GOT3 (cell line): ENCODE data around the gene ATG4D.
A peak's percentile ranks its signal among the peaks of the same experiment; 100 is the strongest.

Experiments used
- DNase-seq: peaks from one replicate; lab custom pipeline; 2025; ENCODE audit warnings: mixed read lengths; lab: John Stamatoyannopoulos, UW

Gene ATG4D

GRCh38 chr19:10580979-10581631 lies 37.4 kb downstream of the ATG4D start:
- DNase-seq = peak; percentile 52

GRCh38 chr19:10582091-10582490 lies 38.4 kb downstream of the ATG4D start:
- DNase-seq = no peak

- DNase-seq = no peak
These were observed 39.5 kb downstream of the ATG4D start for GRCh38 chr19:10583036-10583776.

GRCh38 chr19:10586396-10586795 lies 42.7 kb downstream of the ATG4D start:
- DNase-seq = no peak

GRCh38 chr19:10587022-10587838 lies 43.5 kb downstream of the ATG4D start, which contains the start of gene AP1M2:
TSS of gene AP1M2 (minus strand) at chr19:10587312. CDS start at chr19:10587231, 81 bp downstream.
- no peak for DNase-seq

- DNase-seq = no peak
These were observed 44.1 kb downstream of the ATG4D start for GRCh38 chr19:10587839-10588150.

- no peak for DNase-seq
These were observed 49.4 kb downstream of the ATG4D start for GRCh38 chr19:10593148-10593547.

- DNase-seq = no peak
These were observed 50.3 kb downstream of the ATG4D start for GRCh38 chr19:10593820-10594637.

- DNase-seq = no peak
These were observed 56.4 kb downstream of the ATG4D start for GRCh38 chr19:10600149-10600548.

- DNase-seq = no peak
These were observed 58.3 kb downstream of the ATG4D start for GRCh38 chr19:10601999-10602329.

- DNase-seq = peak; percentile 31
These were observed 58.8 kb downstream of the ATG4D start for GRCh38 chr19:10602330-10603083.
